ENCODE data around the gene CD14.
"Not testable (repeated sequence)": the region's sequence is repeated elsewhere in the genome, so short reads cannot be mapped to it uniquely, and the experiment has no call there.

- TF ChIP-seq CTCF (IDR thresholded peaks at IDR 0.05); NFE2L2 (conservative IDR thresholded peaks at IDR 0.05; ENCODE audit: low read length): not testable (repeated sequence)
- 0 out of 2 replicates have a peak, but pooled peaks have one; percentile 13 for TF ChIP-seq POLR2A (IDR thresholded peaks at IDR 0.05; ENCODE audit: low read length)
Observed at GRCh38 chr5:140593070-140593469, 39.9 kb downstream of the CD14 start.
